Dendritic cell treated with granulocyte-macrophage colony-stimulating factor and Interleukin-4, amounts not matched to agents 40 ng/mL and 50 ng/mL, for 4 days (primary cell): ENCODE measurements around the gene IFITM1.

Experiments
- H3K27ac Mint-ChIP-seq: one replicate; pipeline ENCODE4 v1.8.0; 2022; ENCODE audit warnings: mild to moderate bottlenecking, mixed read lengths
- H3K27me3 Mint-ChIP-seq: one replicate; pipeline ENCODE4 v1.8.0; 2022; ENCODE audit warnings: mild to moderate bottlenecking, mixed read lengths
- H3K36me3 Mint-ChIP-seq: one replicate; pipeline ENCODE4 v1.8.0; 2022; ENCODE audit warnings: low read depth, mixed read lengths
- H3K4me1 Mint-ChIP-seq: one replicate; pipeline ENCODE4 v1.8.0; 2022; ENCODE audit warnings: low read depth, mixed read lengths
- H3K4me3 Mint-ChIP-seq: one replicate; pipeline ENCODE4 v1.8.0; 2022; ENCODE audit warnings: mild to moderate bottlenecking, moderate library complexity, mixed read lengths
- H3K9me3 Mint-ChIP-seq: one replicate; pipeline ENCODE4 v1.8.0; 2022; ENCODE audit warnings: mixed read lengths
- intact Hi-C: fragments of 100-400 bp; cut with micrococcal nuclease; formaldehyde crosslinking; loops from one replicate; pipeline ENCODE4 v1.15.0; 2022

The IFITM1 gene

GRCh38 chr11:294780-295179, 19.1 kb upstream of the IFITM1 start:
- no peak overlapping the region for H3K4me3 Mint-ChIP-seq
- peaks cover 67% of the 10 kb centered on the region for H3K27me3 Mint-ChIP-seq
- intact Hi-C loops: no loop called here
- no peaks in the 10 kb centered on the region for H3K9me3 Mint-ChIP-seq
- H3K27ac Mint-ChIP-seq: peak overlapping the region; percentile 36
- peaks cover 25% of the 10 kb centered on the region for H3K4me1 Mint-ChIP-seq
- no peaks in the 10 kb centered on the region for H3K36me3 Mint-ChIP-seq

- Mint-ChIP-seq H3K4me1 (peaks cover 25% of the 10 kb centered on the region), H3K4me3 (no peak overlapping the region), H3K9me3 (no peaks in the 10 kb centered on the region), H3K27ac (no peak overlapping the region), H3K36me3 (no peaks in the 10 kb centered on the region), H3K27me3 (peaks cover 69% of the 10 kb centered on the region)
- intact Hi-C loops: no loop called here
These were observed 18.3 kb upstream of the IFITM1 start for GRCh38 chr11:295351-296170.

GRCh38 chr11:296171-297050, 17.4 kb upstream of the IFITM1 start:
- H3K9me3 Mint-ChIP-seq: no peaks in the 10 kb centered on the region
- intact Hi-C loops: no loop called here
- H3K4me3 Mint-ChIP-seq: no peak overlapping the region
- peaks cover 71% of the 10 kb centered on the region for H3K27me3 Mint-ChIP-seq
- peaks cover 25% of the 10 kb centered on the region for H3K4me1 Mint-ChIP-seq
- H3K27ac Mint-ChIP-seq: no peak overlapping the region
- H3K36me3 Mint-ChIP-seq: no peaks in the 10 kb centered on the region

GRCh38 chr11:297051-297585, 16.7 kb upstream of the IFITM1 start:
- no peaks in the 10 kb centered on the region for H3K36me3 Mint-ChIP-seq
- no peak overlapping the region for H3K4me3 Mint-ChIP-seq
- H3K4me1 Mint-ChIP-seq: peaks cover 25% of the 10 kb centered on the region
- peaks cover 70% of the 10 kb centered on the region for H3K27me3 Mint-ChIP-seq
- intact Hi-C loops: no loop called here
- H3K27ac Mint-ChIP-seq: peak overlapping the region; percentile 67
- no peaks in the 10 kb centered on the region for H3K9me3 Mint-ChIP-seq

GRCh38 chr11:297586-298405, 16.0 kb upstream of the IFITM1 start:
- Mint-ChIP-seq H3K27me3 (peaks cover 73% of the 10 kb centered on the region), H3K4me1 (peaks cover 26% of the 10 kb centered on the region), H3K36me3 (no peaks in the 10 kb centered on the region), H3K9me3 (no peaks in the 10 kb centered on the region), H3K4me3 (no peak overlapping the region), H3K27ac (peak overlapping the region; percentile 67)
- intact Hi-C loops: no loop called here

- Mint-ChIP-seq H3K4me1 (peaks cover 34% of the 10 kb centered on the region), H3K4me3 (no peak overlapping the region)
These were observed 15.3 kb upstream of the IFITM1 start for GRCh38 chr11:298406-299065.

GRCh38 chr11:299081-299891, 14.6 kb upstream of the IFITM1 start, which contains the start of gene IFITM5:
Gene IFITM5 (minus strand): TSS chr11:299526. CDS start chr11:299490, 36 bp downstream.
- Mint-ChIP-seq H3K27ac (no peak within 1 kb of the TSS), H3K36me3 (no peaks in the 10 kb centered on the region), H3K9me3 (no peaks in the 10 kb centered on the region), H3K4me3 (no peak within 1 kb of the TSS), H3K27me3 (peaks cover 84% of the 10 kb centered on the region), H3K4me1 (peaks cover 34% of the 10 kb centered on the region)
- intact Hi-C loops: no loop called here

More at GRCh38 chr11:298406-299065, 15.3 kb upstream of the IFITM1 start:
- no peak overlapping the region for H3K27ac Mint-ChIP-seq
- intact Hi-C loops: no loop called here
- no peaks in the 10 kb centered on the region for H3K36me3 Mint-ChIP-seq
- H3K27me3 Mint-ChIP-seq: peaks cover 80% of the 10 kb centered on the region
- no peaks in the 10 kb centered on the region for H3K9me3 Mint-ChIP-seq

- Mint-ChIP-seq H3K4me1 (peaks cover 34% of the 10 kb centered on the region), H3K36me3 (no peaks in the 10 kb centered on the region), H3K4me3 (no peak overlapping the region), H3K27me3 (peaks cover 78% of the 10 kb centered on the region), H3K9me3 (no peaks in the 10 kb centered on the region), H3K27ac (no peak overlapping the region)
- intact Hi-C loops: loop anchor here (10.0 kb wide), 1 partner anchor 45 kb away; no protein-coding TSS in a partner anchor
These were observed 13.7 kb upstream of the IFITM1 start for GRCh38 chr11:299951-300735.

- intact Hi-C loops: loop anchor here (10.0 kb wide), 1 partner anchor 49 kb away; no protein-coding TSS in a partner anchor
- H3K27me3 Mint-ChIP-seq: peaks cover 51% of the 10 kb centered on the region
- no peaks in the 10 kb centered on the region for H3K9me3 Mint-ChIP-seq
- peaks cover 6% of the 10 kb centered on the region for H3K36me3 Mint-ChIP-seq
- no peak overlapping the region for H3K27ac Mint-ChIP-seq
- H3K4me3 Mint-ChIP-seq: no peak overlapping the region
- H3K4me1 Mint-ChIP-seq: peaks cover 27% of the 10 kb centered on the region
These were observed 10.5 kb upstream of the IFITM1 start for GRCh38 chr11:303363-303762.

- no peaks in the 10 kb centered on the region for H3K9me3 Mint-ChIP-seq
- peaks cover 34% of the 10 kb centered on the region for H3K4me1 Mint-ChIP-seq
- intact Hi-C loops: loop anchor here (10.0 kb wide), 1 partner anchor 49 kb away; no protein-coding TSS in a partner anchor
- no peak overlapping the region for H3K4me3 Mint-ChIP-seq
- H3K27ac Mint-ChIP-seq: no peak overlapping the region
- peaks cover 49% of the 10 kb centered on the region for H3K27me3 Mint-ChIP-seq
- H3K36me3 Mint-ChIP-seq: peaks cover 9% of the 10 kb centered on the region
These were observed 9.8 kb upstream of the IFITM1 start for GRCh38 chr11:304061-304506.

GRCh38 chr11:304915-305843, 8.7 kb upstream of the IFITM1 start:
- intact Hi-C loops: loop anchor here (5.0 to 10.0 kb wide), 2 partner anchors 33 to 50 kb away; no protein-coding TSS in a partner anchor
- Mint-ChIP-seq H3K27ac (no peak overlapping the region), H3K4me1 (peaks cover 39% of the 10 kb centered on the region), H3K36me3 (peaks cover 9% of the 10 kb centered on the region), H3K27me3 (peaks cover 43% of the 10 kb centered on the region), H3K9me3 (no peaks in the 10 kb centered on the region), H3K4me3 (no peak overlapping the region)
